Activated naive CD4-positive, alpha-beta T cell treated with anti-CD3 and anti-CD28 coated beads, Interleukin-2, amount 50 U/mL, for 72 hours (primary cell): ENCODE results near the gene CLEC16A. TPM values are rescaled to one million over a fixed set of nuclear protein-coding genes. Genes with fewer than 3 reads are reported as not detected.

Source experiments
- ATAC-seq, 2 donors: fragments of 150-1000 bp; cut with Tn5 transposase; 2 replicates each; pipeline ENCODE4 v1.10.0; 2021; ENCODE audit warnings: mild to moderate bottlenecking in 2 of 2, moderate library complexity in 2 of 2
- DNase-seq, 2 donors: peaks; one replicate each; pipeline ENCODE4 v3.0.0; 2021 to 2022; ENCODE audit warnings: low spot score in 2 of 2
- H3K27ac Mint-ChIP-seq, 2 donors: one replicate each; pipeline ENCODE4 v1.8.0; 2022; ENCODE audit warnings: mild to moderate bottlenecking in 2 of 2, mixed read lengths in 2 of 2
- H3K36me3 Mint-ChIP-seq, 2 donors: one replicate each; pipeline ENCODE4 v1.8.0; 2022; ENCODE audit warnings: mixed read lengths in 2 of 2
- H3K9me3 Mint-ChIP-seq, 2 donors: one replicate each; pipeline ENCODE4 v1.8.0; 2022; ENCODE audit warnings: mixed read lengths in 2 of 2
- total RNA-seq, 2 donors: library from RNA; stranded (reverse); gene quantifications; one replicate each; pipeline ENCODE4 v1.2.3, GENCODE V29; 2022

Gene CLEC16A
- total RNA-seq, 2 donors from 2014 or later: 28.0 to 33.2 TPM

DNA sequence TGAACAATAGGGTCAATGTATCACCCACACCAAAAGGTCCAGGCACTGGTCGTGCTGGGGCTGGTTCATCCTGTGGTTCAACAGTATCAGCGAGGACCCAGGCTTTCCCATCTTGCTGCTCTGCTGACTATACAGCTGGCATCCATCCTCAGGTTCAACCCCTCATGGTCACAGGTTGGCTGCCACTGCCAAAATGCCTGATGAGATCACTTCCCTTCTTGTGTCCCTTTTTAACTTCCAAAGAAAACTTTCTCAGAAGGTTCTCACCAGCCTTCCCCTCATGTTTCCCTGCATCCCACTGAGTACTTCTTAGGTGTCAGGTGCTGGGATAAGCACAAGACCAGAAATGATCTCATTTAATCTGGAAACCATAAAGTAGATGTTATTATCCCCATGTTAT lies 25.7 kb downstream of the CLEC16A start:
- H3K9me3 Mint-ChIP-seq: peaks cover 0 to 8% of the 10 kb centered on the region in 2 donors

DNA sequence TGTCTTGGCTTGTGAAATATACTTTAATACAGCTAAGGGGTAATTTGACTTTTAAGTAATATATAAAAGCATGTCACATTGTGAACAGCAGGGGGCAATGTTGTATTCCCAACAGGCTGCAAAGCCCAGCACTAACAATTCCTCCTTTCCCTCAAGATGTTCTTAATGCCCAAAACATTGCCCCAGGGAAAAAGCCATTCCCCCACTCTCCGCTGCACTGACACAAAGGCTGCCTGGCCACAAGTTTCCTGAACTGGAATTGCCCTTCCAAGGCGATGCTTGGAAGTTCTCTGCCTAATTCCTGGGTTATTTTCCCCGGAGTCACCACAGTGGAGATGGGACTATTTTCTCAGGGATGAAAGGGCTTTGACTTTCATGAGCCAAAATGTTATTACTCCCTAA lies 27.2 kb downstream of the CLEC16A start:
- H3K9me3 Mint-ChIP-seq: no peaks in the 10 kb centered on the region
- no peak for DNase-seq
- no peak for ATAC-seq
- peak overlapping the region in 1 of 2 donors; percentile 53 for H3K27ac Mint-ChIP-seq
- H3K36me3 Mint-ChIP-seq: peaks cover 18 to 21% of the 10 kb centered on the region in 2 donors

More for the DNA sequence above, 25.7 kb downstream of the CLEC16A start:
- DNase-seq (no peak), ATAC-seq (no peak)
- Mint-ChIP-seq H3K36me3 (peaks cover 18 to 31% of the 10 kb centered on the region in 2 donors), H3K27ac (no peak overlapping the region)

DNA sequence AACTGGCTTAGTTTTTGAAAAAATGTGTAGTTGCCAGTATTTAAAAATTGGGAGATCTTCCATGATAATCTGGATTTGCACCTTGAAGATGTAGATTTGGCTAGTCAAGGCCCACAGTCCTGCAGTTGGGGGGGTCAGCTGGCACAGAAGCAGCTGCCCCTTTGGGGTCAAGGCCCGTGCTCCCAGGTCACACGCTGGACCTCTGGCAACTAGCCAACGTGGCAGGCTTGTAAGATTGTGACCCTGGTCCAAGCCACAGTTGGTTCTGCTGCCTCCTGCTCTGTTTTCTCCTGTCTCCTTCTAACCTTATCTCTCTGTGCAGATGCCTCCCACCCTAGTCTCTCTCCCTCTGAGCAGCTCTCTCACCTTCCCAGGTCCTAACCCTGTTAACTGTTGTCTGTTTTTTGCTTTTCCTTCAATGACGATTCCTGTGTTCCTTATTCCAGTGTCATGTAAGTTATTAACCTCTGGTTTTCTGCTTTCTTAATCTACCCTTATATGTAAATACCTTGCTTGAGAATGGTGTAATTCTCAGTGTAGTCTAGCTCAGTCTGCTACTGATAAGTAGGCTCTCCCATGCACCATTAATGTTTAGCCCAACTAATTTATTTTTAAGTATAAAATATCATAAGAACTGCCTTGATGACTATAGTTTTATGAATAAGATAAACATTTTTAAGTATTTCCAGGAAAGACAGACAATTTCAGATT lies 27.9 kb downstream of the CLEC16A start:
- DNase-seq (no peak), ATAC-seq (no peak)
- peak overlapping the region; percentile 2 to 53 for H3K27ac Mint-ChIP-seq
- H3K9me3 Mint-ChIP-seq: no peaks in the 10 kb centered on the region
- peaks cover 18 to 23% of the 10 kb centered on the region in 2 donors for H3K36me3 Mint-ChIP-seq

DNA sequence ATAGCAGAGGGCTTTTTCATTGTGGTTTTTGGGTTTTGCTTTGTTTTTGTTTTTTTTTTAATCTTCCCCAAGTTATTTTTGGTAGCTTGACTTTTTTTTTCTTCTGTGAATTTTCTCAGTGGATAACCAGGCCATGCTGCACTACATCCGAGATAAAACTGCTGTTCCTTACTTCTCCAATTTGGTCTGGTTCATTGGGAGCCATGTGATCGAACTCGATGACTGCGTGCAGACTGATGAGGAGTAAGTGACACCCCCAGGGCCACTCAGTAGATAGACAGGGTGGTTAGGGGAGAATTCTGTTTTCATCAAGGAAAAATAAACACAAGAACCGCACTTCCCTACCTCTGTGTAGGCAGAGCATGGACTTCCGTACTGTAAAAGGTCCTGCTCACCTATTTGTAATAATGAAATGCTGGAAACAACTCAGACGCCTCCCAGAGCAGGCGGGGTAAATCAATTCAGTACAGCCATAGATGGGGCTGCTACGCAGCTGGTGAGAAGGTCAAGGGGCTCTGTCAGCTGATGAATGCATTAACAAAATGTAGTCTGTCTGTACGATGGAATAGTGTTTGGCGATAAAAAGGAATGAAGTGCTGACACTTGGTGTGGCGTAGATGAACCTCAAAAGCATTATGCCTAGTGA lies 28.6 kb downstream of the CLEC16A start:
- Mint-ChIP-seq H3K27ac (peak overlapping the region in 1 of 2 donors; percentile 53), H3K36me3 (peaks cover 20 to 29% of the 10 kb centered on the region in 2 donors), H3K9me3 (no peaks in the 10 kb centered on the region)
- DNase-seq: no peak
- peak in 1 of 2 donors; percentile 37 for ATAC-seq

DNA sequence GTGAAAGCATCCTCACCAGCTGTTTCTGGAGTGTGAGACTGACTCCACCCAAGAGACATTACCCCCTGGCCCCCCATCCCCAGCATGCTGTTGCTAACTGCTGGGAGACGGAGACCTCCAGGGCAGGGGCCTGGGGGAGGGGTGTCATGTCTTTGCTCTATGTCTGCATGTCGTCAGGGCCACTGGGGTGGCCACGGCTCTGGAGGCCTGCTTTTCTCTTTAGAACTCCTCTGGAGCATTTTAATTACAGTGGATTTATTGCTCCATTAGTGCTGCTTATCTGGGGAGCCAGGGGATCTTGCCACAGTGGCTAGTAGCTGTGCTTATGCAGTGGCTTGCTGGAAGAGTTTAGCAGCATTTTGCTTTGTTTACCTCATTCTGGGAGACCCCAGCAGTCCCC lies 32.3 kb downstream of the CLEC16A start:
- Mint-ChIP-seq H3K9me3 (no peaks in the 10 kb centered on the region), H3K36me3 (peaks cover 24 to 29% of the 10 kb centered on the region in 2 donors), H3K27ac (no peak overlapping the region)
- no peak for ATAC-seq
- no peak for DNase-seq

DNA sequence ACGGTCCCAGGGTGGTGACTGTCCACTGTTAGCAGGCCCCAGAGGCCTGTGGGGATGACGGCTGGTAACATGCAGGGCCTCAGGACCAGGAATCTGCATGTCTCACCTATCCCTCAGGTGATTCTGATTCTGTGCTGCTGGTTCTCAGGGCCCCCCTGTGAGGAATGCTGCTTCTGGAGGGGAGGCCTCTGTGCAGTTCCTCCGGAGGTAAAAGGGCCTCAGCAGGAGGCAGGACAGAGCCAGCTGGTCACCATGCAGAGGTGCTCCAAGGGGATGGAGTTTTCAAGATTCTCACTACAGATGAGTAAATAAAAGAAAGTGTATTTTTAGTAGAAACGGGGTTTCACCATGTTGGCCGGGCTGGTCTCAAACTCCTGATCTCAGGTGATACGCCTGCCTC lies 33.8 kb downstream of the CLEC16A start:
- peaks cover 19 to 32% of the 10 kb centered on the region in 2 donors for H3K36me3 Mint-ChIP-seq

DNA sequence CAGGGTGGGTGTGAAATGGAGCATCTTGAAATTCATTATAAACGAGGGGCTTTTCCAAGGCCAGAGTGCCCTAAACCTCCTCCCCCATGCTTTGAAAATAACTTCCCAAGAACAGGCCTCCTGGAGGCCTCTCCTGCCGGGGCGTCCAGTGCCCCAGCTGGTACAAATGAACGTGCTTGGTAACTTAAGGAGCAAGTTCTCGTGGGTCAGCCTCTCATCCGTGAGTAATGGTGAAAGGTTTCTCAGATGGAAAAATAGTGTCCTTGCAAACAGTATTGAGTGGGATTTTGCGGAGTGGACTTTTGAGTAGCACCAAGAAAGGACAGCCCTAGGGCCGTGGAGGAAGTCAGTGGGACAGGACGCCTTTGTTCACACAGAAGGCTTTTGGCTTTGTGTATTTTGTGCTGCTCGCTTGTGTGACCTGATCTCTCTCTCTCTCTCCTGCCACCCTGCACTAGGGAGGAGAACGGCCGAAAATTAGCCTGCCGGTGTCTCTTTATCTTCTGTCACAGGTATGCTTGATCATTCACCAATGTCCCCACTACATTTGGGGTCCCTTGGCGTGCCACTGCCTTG lies 34.6 kb downstream of the CLEC16A start:
- peaks cover 16 to 30% of the 10 kb centered on the region in 2 donors for H3K36me3 Mint-ChIP-seq
- ATAC-seq: no peak
- DNase-seq: no peak

More for the DNA sequence above, 33.8 kb downstream of the CLEC16A start:
- H3K9me3 Mint-ChIP-seq: no peaks in the 10 kb centered on the region
- ATAC-seq (no peak), DNase-seq (no peak)
- H3K27ac Mint-ChIP-seq: peak overlapping the region; percentile 69 to 73

DNA sequence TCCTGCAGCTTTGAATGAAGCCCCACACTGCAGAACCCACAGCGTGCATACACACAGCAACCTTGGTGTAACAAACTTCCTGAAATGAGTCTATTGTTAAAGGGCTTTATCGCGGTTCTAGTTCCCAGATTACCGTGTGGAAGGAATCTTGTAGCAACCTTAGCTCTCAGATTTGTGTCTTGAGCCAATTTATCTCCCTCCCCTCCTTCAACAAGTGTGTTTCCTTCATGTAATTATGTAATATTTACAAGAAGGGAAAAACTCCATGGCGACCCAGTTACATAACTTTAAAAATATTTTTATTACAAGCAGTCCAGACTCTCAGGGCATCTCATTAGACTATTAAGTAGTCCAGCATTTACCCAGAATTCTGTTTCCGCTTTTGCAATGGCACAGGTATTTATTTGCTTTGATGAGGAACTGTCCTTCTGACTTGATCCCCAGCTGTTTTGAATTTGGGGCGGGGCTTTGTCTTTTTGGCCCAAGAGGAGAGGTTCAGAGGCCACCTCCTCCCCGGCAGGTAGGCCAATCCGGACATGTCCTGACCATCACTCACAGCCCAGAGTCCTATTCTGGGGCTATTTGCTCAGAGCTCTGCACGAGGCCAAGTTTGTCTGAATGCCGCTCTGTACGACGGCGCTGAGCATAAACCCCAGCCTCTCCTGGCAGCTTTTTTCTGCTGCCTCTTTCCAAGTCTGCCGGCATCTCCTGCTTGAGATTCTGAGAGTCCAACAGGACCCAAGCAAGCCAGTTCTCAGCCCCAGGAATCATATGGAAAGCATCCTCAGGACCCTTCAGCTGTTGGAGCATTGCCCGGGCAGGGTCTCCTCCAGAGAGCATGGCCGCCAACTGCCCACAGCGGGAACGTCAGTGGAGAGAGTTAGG lies 35.6 kb downstream of the CLEC16A start:
- Mint-ChIP-seq H3K36me3 (peaks cover 17 to 30% of the 10 kb centered on the region in 2 donors), H3K9me3 (no peaks in the 10 kb centered on the region), H3K27ac (peak overlapping the region in 1 of 2 donors; percentile 51)
- ATAC-seq (no peak), DNase-seq (no peak)

More for the DNA sequence above, 34.6 kb downstream of the CLEC16A start:
- no peaks in the 10 kb centered on the region for H3K9me3 Mint-ChIP-seq
- peak overlapping the region; percentile 15 to 73 for H3K27ac Mint-ChIP-seq

DNA sequence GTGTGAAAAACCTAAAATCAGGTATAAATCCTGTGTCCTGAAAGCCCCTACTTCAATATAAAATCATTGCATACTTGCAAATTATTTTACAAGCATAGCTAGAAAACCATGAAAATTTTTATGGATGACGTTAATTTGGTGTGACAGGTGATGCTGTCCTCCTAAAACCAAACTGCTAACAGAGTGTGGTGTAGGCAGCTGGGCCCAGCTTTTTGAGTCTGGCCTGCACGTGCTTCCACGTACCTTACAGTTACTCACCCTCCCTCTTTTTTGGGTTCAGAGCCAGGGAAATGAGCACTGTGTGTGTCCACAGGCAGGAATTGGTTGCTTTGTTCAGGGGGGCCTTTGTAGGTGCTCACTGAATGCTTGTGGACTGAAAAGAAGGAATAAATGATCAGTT lies 36.4 kb downstream of the CLEC16A start:
- no peaks in the 10 kb centered on the region for H3K9me3 Mint-ChIP-seq
- peak overlapping the region in 1 of 2 donors; percentile 51 for H3K27ac Mint-ChIP-seq
- DNase-seq: no peak
- no peak for ATAC-seq
- H3K36me3 Mint-ChIP-seq: peaks cover 17 to 30% of the 10 kb centered on the region in 2 donors

DNA sequence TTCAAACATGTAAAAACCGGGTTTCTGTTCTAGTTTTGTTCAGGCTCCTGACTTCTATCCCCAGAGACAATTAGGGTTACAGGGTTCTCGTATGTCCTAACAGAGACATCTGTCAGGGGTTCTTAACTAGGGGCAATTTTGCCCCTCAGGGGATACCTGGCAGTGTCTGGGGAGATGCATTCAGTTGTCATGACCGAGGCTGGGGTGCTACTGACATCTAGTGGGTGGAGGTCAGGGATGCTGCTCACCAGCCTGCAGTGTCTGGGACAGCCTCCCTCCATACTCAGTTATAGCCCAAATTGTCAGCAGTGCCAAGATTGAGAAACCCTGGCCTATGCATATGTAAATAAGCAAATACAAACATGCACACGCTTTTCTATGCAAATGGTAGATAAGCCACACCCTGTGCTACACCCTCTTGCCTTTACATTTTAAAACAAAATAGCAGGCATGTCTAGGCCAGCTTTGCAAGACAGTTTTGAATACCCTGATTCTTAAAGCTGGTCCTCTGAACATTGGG lies 37.4 kb downstream of the CLEC16A start:
- Mint-ChIP-seq H3K27ac (peak overlapping the region in 1 of 2 donors; percentile 36), H3K9me3 (no peaks in the 10 kb centered on the region), H3K36me3 (peaks cover 22 to 28% of the 10 kb centered on the region in 2 donors)
- ATAC-seq (peak; percentile 74 to 83), DNase-seq (peak in 1 of 2 donors; percentile 53)

DNA sequence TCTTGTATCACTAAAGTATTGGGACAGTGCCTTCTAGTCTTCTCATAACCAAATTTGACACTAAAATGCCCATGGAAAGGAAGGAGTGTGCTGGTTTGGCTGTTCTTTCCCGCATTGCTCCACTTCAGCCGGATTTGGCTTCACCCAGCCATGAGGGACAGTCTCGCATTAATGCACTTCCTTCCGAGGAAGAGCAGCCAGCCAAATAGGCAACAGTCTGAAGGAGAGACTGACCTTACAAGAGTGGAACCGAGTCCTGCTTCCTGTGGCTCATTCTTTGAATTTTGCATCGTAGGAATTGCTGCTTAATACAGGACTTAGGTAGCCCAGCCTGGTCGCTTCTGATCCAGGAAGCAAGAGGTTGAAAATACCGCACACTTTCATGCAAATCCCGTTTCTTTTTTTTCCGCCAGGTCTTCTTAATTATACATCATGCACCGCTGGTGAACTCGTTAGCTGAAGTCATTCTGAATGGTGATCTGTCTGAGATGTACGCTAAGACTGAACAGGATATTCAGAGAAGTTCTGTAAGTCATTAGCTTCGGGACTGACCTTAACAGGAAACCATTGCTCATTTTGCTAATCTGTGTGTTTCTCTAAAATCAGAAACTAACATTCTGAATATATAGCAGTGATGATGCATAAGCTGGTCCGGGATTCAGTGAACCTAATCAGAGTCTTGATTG lies 38.2 kb downstream of the CLEC16A start:
- DNase-seq (no peak), ATAC-seq (peak; percentile 42 to 46)
- no peaks in the 10 kb centered on the region for H3K9me3 Mint-ChIP-seq
- H3K36me3 Mint-ChIP-seq: peaks cover 16 to 22% of the 10 kb centered on the region in 2 donors
- peak overlapping the region; percentile 37 to 88 for H3K27ac Mint-ChIP-seq

DNA sequence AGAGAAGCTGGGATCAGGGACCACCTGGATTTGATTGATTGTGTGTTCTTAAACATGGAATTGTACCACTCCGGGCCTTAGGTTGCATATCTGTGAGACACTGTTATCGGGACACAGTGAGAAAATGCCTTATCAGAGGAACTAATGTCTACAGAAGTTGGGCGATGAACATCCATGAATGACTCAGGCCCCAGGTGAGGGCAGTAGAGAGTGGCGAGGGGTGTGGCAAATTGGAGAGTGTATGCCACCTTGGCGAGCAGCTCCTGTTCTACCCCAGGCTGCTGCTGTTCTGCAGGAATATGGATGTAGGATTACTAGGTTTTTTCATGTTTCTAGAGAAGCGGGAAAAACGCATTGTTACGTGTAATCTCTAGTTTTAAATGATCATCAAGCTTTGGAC lies 38.8 kb downstream of the CLEC16A start:
- ATAC-seq: no peak
- Mint-ChIP-seq H3K9me3 (no peaks in the 10 kb centered on the region), H3K36me3 (peaks cover 16 to 18% of the 10 kb centered on the region in 2 donors), H3K27ac (peak overlapping the region in 1 of 2 donors; percentile 37)
- DNase-seq: no peak

DNA sequence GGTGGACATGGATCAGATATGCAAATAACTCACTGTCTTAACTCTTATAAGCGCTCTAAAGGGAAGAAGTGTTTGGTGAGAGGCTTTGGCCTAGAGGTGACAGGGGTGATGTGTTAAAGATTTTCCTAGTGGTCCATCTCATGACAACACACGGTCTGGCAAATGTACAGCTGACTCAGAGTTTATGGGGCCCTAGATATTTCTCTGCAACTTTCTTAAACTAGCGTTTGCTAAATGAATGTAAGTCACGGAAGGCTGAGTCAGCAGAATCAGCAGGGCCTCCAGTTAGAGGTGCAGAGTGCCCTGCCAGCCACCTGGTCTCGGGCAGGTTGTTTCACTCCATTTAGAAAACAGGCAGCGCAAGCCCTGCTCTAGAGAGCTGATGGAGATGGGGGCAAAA lies 40.1 kb downstream of the CLEC16A start:
- no peaks in the 10 kb centered on the region for H3K9me3 Mint-ChIP-seq
- H3K27ac Mint-ChIP-seq: peak overlapping the region in 1 of 2 donors; percentile 53
- H3K36me3 Mint-ChIP-seq: peaks cover 16 to 18% of the 10 kb centered on the region in 2 donors

DNA sequence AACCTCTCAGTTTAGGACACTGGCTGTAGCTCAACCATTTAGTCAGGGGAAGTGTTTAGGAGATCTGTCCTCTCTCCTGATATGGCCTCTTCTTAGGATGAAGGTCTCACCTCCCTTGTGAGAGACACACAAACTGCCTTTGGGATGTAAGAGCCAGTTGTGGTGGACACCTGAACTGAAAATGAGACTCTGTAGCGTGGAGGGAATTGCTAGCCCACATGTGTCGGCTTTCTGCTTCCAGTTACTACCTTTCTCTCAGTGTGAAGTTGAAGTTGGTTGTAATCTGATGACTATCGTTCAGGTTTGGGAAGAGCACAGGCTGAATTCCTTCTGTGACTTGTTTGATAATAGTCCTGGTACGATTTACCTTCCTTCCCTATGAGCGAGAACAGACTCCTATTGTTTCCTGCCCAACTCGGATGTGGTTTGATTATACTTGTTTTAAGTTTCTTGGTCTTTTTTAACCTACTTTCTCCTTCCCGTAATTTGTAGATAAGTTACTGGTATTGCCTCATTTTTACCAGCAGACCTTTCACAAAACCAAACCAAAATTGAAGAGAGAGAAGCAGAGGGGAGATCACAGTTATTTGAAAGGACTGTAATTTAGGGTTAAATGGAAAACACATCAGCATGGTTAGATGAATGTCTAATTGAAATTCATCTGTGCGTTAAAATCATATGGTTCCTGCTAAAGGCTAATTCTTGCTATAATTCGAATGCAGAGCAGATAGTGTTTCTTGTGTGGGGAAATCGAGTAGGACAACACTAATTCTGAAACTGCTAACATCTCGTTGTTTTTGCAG lies 43.2 kb downstream of the CLEC16A start:
- peak overlapping the region; percentile 86 to 97 for H3K27ac Mint-ChIP-seq
- DNase-seq (no peak), ATAC-seq (peak; percentile 25 to 60)
- H3K36me3 Mint-ChIP-seq: peaks cover 13 to 31% of the 10 kb centered on the region in 2 donors
- H3K9me3 Mint-ChIP-seq: no peaks in the 10 kb centered on the region

More for the DNA sequence above, 40.1 kb downstream of the CLEC16A start:
- ATAC-seq (no peak), DNase-seq (no peak)
